GM18517 (cell line): ENCODE results near the gene RHBG.

Source experiments
- ATAC-seq: cut with Tn5 transposase; IDR thresholded peaks from one replicate; pipeline ENCODE4 v1.9.1; 2021; ENCODE audit warnings: mild to moderate bottlenecking, moderate library complexity; ENCODE audit not compliant: unreplicated experiment

Gene RHBG

DNA sequence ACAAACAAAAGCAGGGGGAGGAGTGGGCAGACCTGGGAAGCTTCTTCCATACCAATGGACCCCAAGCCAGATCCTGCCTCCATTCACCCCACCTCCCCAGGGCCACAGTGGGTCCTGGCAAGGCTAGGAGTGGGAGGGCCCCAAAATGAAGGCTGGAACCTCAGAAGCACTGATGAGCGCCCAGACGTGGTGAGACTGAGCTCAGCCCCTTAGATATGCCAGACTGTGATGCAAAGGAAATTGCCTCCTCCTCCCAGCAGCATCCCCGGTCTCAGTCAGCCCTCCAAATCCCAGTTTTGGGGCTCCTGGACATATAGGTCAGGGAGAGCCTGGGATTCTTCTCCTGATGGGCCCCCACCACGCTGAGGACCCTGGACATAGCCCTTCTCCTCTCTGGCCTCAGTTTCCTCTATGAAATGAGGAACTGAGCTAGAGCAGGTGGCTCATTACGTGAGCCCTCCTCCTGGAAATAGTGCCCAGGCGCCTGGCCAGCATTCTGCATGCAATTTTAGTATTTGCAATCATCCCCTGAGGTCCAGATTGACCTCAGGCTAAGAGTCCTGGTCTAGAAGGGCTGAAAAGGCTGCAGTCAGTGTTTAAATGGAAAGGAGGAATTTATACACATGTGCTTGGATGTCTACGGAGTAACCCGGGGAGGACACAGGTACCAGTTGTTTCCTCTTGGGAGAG is 33.5 kb downstream of the RHBG start:
- no peak for ATAC-seq

DNA sequence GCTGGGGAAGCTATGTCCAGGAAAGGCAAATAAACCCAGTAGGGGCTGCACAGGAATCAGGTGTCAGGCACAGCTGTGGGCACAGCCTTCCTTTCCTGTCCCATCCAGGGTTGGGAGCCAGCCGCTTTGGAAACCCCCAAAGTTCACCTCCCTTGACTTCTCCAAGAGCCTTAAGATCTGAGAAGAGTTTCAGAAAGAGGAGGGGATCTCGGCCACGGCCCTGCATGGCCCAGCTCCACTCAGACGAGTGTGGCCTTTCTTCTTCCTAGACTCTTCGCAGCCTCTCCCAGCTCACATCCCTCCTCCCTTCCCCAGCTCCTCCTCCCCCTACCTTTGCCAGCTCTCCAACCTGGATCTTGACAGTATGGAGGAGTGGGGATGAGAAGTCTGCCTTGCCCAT is 36.7 kb downstream of the RHBG start:
- ATAC-seq = no peak

DNA sequence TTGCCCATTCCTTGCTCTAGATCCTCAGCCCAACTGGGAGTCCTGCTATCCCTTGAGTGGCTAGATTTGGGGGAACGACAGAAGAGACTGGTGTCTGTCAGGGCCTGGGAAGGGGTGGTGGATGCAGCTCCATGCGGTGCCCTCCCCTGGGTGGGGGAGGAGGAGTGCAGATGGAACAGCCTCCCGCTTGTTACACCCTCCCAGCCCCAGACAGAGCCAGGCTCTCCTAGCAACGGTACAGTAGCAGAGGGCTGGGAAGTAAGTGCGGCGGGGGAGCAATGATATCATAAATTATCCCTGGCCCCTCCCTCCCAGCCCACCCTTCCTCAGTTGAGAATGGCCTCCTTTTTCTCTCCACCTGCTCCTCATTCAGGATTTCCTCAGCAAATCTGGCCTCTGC is 37.2 kb downstream of the RHBG start:
- no peak for ATAC-seq

DNA sequence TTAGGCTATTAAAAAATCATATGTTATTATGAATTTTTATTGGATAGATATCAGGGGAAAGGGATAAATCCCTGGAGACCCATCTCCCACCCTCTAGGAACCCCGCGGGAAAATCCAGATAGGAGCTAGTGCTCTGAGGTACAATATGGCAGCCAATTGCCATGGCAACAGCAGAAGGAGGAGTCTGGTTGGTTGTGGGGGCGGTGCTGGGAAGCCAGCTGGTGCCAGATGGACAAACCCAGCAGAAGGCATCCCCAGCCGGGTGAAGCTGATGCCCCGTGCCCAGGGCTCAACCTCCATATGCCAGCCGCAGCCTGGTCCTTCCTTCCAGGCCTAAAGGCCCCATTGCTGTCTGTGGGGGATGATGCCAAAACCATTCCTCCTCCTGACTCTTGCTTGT is 38.3 kb downstream of the RHBG start:
- no peak for ATAC-seq

DNA sequence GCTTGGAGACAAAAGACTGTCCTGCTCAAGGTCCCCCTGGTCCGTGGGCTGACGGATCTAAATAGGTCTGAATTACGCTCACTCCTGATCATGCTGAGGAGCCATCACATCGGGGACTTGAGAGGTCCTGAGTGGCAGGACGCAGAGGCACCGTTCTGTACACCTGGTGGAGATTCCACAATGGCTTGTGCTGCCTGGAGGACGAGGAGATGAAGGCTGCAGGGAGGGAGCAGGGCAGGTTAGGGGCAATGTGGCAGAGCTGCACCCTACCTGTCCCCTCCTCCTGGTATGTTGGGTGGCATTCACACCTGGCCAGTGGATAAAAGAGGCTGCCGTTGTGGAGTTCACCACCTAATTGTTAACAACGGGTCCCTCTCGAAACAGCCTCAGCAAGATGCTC is 38.7 kb downstream of the RHBG start:
- no peak for ATAC-seq

DNA sequence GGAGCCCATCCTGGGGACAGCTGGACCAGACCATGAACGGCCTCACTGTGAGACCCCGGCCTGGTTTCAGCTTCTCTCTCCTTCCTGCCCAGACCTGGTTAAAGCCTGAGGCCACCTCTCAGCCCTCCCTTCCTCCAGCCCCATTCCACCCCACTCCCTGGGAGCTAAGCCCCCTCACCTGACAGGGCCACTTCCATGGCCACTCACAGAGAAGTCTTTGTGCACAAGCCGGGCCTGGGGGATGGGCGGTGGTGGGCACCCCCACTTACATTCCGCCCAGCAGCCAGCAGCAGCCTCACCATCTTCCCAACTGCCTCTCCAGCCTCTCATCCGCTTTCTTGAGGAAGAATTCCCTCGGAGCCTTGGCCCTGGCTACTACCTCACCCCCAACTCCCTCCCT is 40.4 kb downstream of the RHBG start:
- ATAC-seq = no peak

DNA sequence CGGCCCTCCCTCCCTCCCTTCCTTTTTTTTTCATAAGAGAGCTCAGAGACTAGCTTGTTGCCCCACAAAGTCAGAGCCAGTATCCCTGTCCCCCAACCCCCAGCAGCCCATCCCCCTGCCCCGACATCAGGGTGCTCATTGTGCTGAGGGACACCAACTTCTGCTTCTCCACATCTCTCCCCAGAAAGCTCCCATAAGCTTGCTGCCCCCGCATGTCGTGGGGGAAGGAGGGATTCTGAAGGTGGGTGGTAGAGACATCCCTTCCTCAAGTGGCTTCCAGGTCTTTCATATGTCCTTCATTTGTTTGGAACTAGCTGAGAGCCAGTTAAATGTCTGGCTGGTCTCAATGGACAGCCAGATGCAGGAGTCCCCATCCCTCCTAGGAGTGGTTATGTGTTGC is 41.2 kb downstream of the RHBG start:
- no peak for ATAC-seq

DNA sequence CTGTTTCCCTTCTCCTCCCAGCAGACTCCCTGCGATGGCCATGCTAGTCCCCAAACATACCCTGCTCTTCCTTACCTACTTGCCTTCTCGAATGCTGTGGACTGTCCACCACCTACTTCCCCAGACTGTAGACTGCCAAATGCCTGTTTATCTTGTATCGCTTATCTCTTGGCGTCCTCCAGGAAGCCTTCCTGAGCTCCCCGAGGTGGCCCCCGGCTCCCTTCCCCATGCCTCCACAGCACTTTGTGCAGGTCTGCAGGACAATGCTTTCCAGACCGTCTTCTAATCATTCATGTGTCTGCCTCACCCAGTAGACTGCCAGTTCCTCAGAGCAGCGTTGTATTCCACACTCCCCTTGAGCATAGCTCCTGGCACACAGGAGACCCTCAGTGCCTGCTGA is 41.7 kb downstream of the RHBG start:
- ATAC-seq = no peak

DNA sequence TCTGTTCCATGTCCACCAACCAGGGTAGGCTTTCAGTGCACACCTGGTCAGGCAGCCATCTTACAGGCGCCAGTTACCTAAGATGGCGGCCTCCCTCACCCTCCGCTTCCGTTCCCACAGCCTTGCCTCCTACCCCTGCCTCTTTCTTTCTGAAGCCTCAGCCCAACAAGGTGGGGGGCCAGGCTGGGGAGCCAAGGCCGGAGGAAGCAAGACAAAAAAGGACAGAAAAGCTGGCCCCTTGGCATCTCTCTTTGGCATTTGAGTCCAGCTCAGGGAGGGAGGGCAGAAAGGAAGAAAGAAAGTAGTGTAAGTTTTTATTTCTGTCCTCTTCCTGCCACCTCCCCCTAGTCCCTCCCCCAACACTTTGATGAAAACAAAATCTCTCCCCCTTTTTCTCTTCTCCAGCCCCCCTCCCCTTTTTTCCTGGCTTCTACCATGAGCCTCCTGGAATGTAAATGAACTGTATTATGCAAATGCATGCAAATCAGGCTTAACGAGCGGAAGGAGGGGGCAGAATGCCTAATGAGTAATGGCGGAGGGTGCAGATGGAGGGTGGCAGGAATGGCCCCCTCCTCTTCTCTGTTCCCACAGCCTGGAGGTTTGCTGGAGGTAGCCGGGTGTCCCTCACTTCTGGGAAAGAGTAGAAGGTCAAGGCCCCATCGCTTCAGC is 43.8 kb downstream of the RHBG start:
- no peak for ATAC-seq

DNA sequence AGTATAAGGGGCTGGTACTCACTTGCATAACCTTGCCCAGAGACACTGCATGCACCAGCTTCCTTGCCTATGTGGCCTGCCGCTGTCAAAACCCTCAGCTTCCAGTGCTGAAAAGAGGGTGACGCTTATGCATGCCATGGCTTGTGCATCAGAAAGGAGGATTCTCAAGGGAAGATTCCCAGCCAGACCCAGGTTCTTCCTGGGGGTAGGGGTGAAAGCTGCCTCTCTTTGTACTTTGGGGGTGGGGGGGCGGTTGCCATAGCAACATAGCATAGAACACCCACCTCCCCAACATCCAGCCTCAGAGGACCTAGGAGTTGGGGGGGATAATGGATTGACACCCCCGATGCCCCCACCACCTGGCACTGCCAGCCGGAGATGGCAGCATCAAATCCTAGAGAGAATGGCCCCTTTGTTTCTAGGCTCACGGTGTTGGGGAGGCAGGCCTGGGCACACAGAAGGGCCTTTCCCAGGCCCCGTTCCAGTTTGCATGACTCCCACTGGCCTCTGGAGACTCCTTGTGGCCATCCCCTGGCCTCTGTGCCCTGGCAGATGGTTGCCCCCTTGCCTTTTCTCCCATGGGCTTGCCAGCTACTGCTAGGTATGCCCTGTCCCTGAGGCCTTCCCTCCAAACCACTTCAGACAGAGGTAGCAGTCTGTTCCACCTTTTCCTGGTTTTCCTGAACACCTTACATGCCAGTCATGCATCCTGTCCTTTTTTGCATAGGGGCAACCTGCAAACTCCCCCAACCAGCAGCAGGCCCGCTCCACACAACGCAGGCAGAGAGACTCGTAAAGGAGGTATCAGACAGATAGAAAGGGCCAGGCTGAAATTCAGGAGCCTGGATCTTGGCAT is 44.6 kb downstream of the RHBG start:
- ATAC-seq = no peak

DNA sequence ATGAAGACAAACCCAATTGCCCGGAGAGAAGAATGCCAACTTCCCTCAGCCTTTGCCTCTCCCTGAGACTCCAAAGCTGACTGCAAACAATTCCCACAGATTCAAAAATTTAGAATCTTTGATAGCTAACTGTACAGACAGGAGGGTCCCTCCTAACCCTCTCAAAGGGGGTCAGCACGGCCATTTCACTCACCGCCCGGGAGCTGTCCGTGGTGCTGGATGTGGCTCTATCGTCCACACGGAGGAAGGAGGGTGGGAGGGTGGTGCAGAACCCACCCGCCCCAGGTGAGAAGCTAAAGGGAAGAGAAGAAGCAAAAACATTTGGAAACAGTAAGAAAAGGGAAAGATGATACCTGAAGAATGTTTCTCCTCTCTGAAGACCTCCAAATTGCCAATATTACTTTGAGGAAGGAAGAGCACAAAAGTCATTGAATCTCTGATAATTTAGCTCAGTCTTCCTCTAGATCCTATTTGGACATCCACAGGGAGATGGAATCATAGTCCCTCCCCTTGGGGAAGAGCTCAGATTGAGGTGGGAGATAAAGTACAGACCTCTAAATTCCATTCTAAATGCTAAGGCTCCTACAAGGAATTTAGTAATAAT is 45.6 kb downstream of the RHBG start:
- no peak for ATAC-seq

DNA sequence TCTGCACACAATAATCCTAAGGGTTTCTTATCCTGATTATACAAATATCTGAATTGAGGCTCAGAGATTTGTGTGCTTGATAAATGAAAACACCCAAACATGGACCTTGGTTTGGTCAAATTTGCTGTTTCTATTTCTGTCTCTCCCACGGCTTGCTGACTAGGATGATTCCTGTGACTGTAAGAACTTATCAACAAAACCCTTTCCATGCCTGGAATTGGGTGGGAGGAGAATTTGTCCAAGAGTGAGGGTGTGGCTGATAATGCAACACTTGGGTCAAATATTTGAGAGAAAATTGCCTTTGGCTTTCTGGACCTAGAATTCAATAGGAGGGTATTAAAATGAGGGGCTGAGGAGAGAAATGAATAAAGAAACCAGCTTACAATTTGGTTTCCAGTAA is 48.0 kb downstream of the RHBG start:
- no peak for ATAC-seq

DNA sequence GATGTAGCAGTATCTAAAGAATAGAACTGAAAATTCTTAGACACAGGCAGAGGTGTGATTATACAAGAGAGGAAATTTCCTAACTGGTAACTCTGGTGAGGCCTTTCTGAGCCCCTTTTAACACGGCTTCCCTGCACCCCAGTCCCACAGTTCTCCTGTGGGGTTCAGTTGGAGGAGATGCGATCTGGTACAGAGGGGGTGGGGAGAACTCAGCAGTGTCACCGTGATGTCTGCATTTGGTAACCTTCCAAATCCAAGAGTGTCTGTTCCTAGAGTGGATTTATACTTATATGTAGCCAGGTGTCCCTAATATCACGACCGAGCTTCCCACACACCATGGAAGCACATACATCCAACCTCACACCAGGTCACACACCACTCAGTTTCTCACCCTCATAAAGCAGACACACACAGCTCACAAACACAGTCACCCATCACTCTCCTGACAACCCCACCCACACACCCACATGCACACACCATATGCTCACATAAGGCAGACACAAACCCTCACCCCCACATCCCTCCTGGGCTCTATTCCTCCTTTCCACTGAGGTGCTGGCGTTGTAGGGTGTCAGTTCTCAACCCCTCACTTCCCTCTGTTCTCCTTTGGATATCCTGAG is 48.5 kb downstream of the RHBG start:
- ATAC-seq = no peak

DNA sequence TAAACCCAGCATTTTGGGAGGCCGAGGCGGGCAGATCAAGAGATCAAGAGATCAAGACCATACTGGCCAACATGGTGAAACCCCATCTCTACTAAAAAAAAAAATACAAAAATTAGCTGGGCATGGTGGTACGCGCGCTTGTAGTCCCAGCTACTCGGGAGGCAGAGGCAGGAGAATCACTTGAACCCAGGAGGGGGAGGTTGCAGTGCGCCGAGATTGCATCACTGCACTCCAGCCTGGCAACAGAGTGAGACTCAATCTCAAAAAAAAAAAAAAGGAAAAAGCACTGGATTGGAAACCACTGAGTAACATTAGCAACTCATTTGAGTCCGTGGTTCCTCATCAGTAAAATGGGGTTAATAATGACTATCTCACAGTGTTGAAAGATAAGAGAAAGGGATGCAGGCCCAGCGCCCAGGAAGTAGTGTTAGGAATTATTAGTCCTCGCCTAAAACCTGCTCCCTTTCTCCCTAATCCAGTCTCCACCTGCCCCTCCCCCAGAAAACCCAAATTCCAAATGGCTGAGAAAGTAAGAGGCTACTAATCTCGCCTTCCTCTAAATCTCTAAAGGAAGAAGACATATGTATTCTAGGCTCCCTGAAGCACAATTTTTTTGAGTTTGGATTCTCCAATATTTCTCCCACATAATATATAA is 49.5 kb downstream of the RHBG start:
- no peak for ATAC-seq

DNA sequence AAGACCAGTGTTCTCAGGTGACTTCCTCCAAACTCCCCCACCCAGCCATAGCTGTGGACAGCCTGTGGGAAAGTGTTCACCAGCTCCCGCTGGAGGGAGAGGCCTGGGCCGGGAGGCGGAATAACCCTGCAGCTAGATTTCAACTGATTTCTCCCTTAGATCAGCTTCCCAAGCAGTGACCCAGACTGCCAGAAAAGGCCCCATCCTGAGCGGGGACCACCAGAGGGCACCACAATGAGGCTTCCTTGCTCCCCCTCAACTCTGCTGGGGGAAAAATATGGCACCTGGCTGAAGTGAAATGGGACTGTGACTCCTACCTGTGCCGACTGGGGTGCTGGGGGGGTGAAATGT is 50.8 kb downstream of the RHBG start:
- no peak for ATAC-seq

DNA sequence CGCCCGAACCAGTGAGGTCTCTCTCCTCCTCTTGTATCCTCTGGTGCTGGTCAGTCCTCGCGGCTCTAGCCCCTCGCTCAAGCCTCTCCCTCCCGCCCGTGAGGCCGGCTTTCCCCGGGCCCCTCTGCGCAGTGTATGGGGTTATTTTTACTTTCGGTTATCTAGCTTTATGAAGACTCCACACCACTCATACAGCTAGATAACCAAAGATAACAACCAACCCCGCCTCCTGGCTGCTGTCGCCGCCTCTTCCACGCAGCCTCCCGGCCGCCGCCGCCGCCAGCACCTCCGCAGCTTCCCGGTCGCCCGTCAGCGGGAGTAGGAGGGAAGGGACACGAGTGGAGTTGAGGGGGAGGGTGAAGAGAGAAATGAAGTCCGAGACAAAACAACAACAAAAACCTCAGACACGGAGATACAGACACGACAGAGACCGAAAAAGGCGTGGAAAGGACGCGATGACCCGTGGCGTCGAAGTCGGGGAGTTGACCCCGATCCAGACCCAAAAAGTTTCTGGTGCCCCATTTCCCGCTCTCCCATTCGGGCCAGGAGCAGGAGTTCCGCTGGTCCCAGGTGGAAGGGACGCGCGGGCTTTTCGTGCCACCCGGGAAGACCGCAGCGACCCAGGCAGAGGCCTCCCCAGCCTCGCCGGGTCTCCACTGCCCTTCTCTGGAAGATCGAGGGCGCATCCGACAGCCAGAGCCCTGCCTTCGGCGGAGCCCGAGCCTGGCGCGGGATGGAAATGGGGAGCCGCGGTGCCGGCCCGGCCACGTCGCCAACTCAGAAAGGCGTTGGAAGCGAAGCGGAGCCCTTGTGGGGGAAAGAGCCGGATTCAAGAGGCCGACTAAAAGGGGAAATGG is 51.4 kb downstream of the RHBG start:
- no peak for ATAC-seq

DNA sequence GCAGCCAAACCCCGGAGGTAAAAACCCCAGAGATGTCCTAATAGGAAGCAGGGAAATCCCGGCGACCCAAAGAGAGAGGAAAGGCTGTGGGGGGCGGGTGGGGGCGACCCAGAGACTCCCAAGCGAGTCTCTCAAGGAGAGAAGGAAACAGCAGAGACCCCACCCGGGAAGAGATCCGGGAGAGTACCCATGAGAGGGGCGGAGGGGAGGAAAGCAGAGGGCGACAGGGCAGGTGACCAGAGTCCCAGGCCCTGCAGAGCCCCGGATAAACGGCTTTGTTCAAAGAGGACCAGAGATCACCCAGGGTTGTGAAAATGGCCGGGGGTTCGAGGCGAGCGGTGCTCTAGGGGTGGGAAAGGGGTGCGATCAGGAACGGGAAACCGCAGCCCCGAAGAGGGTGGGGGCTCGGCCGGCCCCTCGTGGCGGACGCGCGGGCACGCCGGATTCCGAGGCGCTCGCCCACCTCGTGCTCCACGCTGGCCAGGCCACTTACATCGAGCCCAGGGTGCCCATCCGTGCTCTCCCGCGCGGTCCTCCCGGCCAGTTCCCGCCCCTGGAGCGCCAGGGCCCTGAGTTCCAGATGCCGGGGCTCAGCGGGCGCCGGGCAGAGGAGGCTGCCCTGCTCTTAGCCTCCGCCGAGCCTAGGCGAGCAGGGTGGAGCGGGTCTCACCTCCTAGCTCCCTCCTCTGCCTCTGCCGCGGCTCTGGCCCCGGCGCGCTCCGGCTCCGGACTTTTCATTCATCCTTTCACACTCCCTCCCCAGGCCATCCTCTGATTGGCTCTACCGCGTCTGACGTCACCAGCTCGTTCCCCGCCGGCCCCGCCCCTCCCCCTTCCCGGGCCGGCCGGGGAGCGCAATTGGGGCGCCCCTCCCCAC is 52.3 kb downstream of the RHBG start:
- peak; percentile 72 for ATAC-seq

DNA sequence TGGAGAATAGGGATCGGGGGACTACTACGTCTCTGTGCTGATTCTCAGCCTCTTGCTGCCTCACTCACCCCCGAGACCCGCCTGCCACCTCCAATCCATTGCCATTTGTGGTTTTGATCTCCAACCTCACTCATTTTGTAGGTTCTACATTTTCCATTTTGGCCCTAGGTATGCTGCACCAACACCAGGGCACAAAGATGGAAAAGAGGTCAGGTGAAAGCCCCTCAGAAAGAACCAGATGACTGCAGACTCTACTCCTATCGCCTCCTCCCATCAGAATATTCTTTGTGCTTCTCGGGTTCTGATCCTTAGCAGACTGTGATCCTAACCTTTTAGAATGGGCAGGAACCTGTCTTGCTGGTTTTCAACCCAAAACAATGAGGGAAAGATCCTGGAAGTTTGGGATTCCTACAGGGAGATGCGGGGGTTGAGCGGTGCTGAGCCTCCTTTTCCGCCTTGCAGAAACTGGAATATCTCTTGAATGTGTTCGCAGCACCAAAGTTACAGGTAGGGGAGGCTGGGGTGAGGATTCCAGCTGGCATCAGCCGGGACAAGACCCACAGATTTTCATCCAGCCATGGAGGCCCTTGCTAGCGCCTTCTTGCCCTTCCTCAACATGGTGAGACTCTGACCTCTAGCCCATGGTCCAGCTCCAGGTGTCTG is 53.1 kb downstream of the RHBG start:
- ATAC-seq = no peak
